SK-N-SH (cell line): ENCODE data around the gene SYDE1. TPM values are rescaled to one million over a fixed set of nuclear protein-coding genes. Genes with fewer than 3 reads are reported as not detected.

Experiments used
- CTCF ChIA-PET: fragments of 300-600, 350-600 bp; formaldehyde crosslinking; extraction: SDS; loops from one replicate; lab custom pipeline; 2021; lab: Yijun Ruan, JAX
- POLR2A ChIA-PET: fragments of 350-600 bp; sonication (Branson Sonifier 250); formaldehyde crosslinking; extraction: SDS; loops from one replicate; lab custom pipeline; 2020; ENCODE audit warnings: antibody characterized with exemption, inconsistent platforms; lab: Yijun Ruan, JAX
- DNase-seq: peaks from one replicate; pipeline ENCODE4 v3.0.0; 2012
- H2AFZ ChIP-seq: fragments of 200-600 bp; sonication (generic); 2 replicates; pipeline ENCODE4 v1.8.1; 2016; ENCODE audit warnings: antibody characterized with exemption, mild to moderate bottlenecking, low read depth
- H3F3A ChIP-seq: fragments of 200-600 bp; sonication (generic); replicated peaks from 2 replicates; pipeline ENCODE3; 2016; ENCODE audit warnings: antibody characterized with exemption, mild to moderate bottlenecking; ENCODE audit not compliant: insufficient read depth
- H3K27ac ChIP-seq, 2 experiments: fragments of 200-500 bp in 1 of 2; fragments of 200-600 bp in 1 of 2; sonication (Bioruptor generic) in 1 of 2; sonication (generic), shearing (Covaris generic) in 1 of 2; 2 replicates each; pipeline versions ENCODE4 v1.5.1 to v1.6.1; 2014 to 2016; ENCODE audit warnings: low read depth in 2 of 2, inconsistent platforms in 1 of 2, low read length in 1 of 2, mild to moderate bottlenecking in 1 of 2, mixed read lengths in 1 of 2
- H3K27me3 ChIP-seq: fragments of 200-600 bp; sonication (generic), shearing (Covaris generic); 2 replicates; pipeline ENCODE4 v1.6.1; 2016; ENCODE audit warnings: mixed run types; ENCODE audit not compliant: insufficient read depth
- H3K36me3 ChIP-seq, 2 experiments: fragments of 200-500 bp in 1 of 2; fragments of 200-600 bp in 1 of 2; sonication (Bioruptor generic) in 1 of 2; sonication (generic) in 1 of 2; replicated peaks in 1 of 2; 2 replicates each; pipeline versions ENCODE3 to v1.5.1; 2014 to 2016; ENCODE audit warnings: low read length in 1 of 2, mild to moderate bottlenecking in 1 of 2; ENCODE audit not compliant: insufficient read depth in 2 of 2, control insufficient read depth in 1 of 2
- H3K4me1 ChIP-seq, 2 experiments: fragments of 200-500 bp in 1 of 2; fragments of 200-600 bp in 1 of 2; sonication (Bioruptor generic) in 1 of 2; sonication (generic), shearing (Covaris generic) in 1 of 2; 2 replicates each; pipeline versions ENCODE4 v1.5.1 to v1.6.1; 2014 to 2016; ENCODE audit warnings: low read depth in 1 of 2, low read length in 1 of 2, mixed run types in 1 of 2; ENCODE audit not compliant: insufficient read depth in 2 of 2, control insufficient read depth in 1 of 2
- H3K4me2 ChIP-seq: fragments of 200-600 bp; sonication (generic), shearing (Covaris generic); 2 replicates; pipeline ENCODE4 v1.6.1; 2017; ENCODE audit warnings: mixed run types
- H3K4me3 ChIP-seq, 2 experiments: fragments of 200-500 bp in 1 of 2; fragments of 200-600 bp in 1 of 2; sonication (Bioruptor generic) in 1 of 2; sonication (generic), shearing (Covaris generic) in 1 of 2; 2 replicates each; pipeline versions ENCODE4 v1.5.1 to v1.8.1; 2014 to 2016; ENCODE audit warnings: low read depth in 2 of 2, inconsistent platforms in 1 of 2, low read length in 1 of 2, mild to moderate bottlenecking in 1 of 2, mixed read lengths in 1 of 2, moderate library complexity in 1 of 2
- H3K79me2 ChIP-seq: fragments of 200-600 bp; sonication (generic); 2 replicates; pipeline ENCODE4 v1.8.1; 2017; ENCODE audit warnings: mild to moderate bottlenecking; ENCODE audit not compliant: insufficient read depth
- H3K9ac ChIP-seq: fragments of 200-600 bp; sonication (generic); 2 replicates; pipeline ENCODE4 v1.6.1; 2017; ENCODE audit warnings: mixed run types
- H3K9me2 ChIP-seq: fragments of 200-600 bp; sonication (generic); 2 replicates; pipeline ENCODE4 v1.6.1; 2017; ENCODE audit warnings: mixed run types
- H3K9me3 ChIP-seq: fragments of 200-600 bp; sonication (generic); 2 replicates; pipeline ENCODE4 v1.6.1; 2017; ENCODE audit warnings: mixed run types, mild to moderate bottlenecking, moderate library complexity
- H4K20me1 ChIP-seq: fragments of 200-600 bp; sonication (generic); 2 replicates; pipeline ENCODE4 v1.6.1; 2017; ENCODE audit warnings: mild to moderate bottlenecking, mixed run types; ENCODE audit not compliant: insufficient read depth
- CHD2 ChIP-seq: fragments of 150-350 bp; IDR thresholded peaks from 2 replicates; pipeline ENCODE4 v1.6.1; 2018; ENCODE audit warnings: low read length; ENCODE audit not compliant: partially characterized antibody
- EP300 ChIP-seq, 2 experiments: IDR thresholded peaks; 2 replicates each; pipeline versions ENCODE4 v1.4.0 to v1.6.1; 2012; ENCODE audit warnings: borderline replicate concordance in 1 of 2, low read depth in 1 of 2, low read length in 1 of 2
- FOXM1 ChIP-seq: IDR thresholded peaks from 2 replicates; pipeline ENCODE4 v1.4.0; 2012; ENCODE audit warnings: low read depth, mild to moderate bottlenecking
- IRF3 ChIP-seq: fragments of 150-350 bp; IDR thresholded peaks from 2 replicates; pipeline ENCODE4 v1.6.1; 2016; ENCODE audit warnings: mild to moderate bottlenecking, low read depth, low read length
- MXI1 ChIP-seq: IDR thresholded peaks from 2 replicates; pipeline ENCODE4 v1.6.1; 2012; ENCODE audit warnings: mild to moderate bottlenecking, low read depth, low read length, improper control_type of control experiment
- NFIC ChIP-seq: IDR thresholded peaks from 2 replicates; pipeline ENCODE4 v1.4.0; 2012; ENCODE audit warnings: borderline replicate concordance
- PBX3 ChIP-seq: IDR thresholded peaks from 2 replicates; pipeline ENCODE4; 2012
- RAD21 ChIP-seq: IDR thresholded peaks from 2 replicates; pipeline ENCODE4 v1.6.1; 2012; ENCODE audit warnings: mild to moderate bottlenecking, low read length
- RCOR1 ChIP-seq: fragments of 150-350 bp; IDR thresholded peaks from 2 replicates; pipeline ENCODE4 v1.6.1; 2017; ENCODE audit warnings: antibody characterized with exemption, low read length
- RFX5 ChIP-seq: IDR thresholded peaks from 2 replicates; pipeline ENCODE4 v1.6.1; 2012; ENCODE audit warnings: mild to moderate bottlenecking, improper control_type of control experiment, low read length
- WGBS: methylation state at CpG from one replicate; pipeline ENCODE4 v1.1.6; 2017; ENCODE audit warnings: low lambda C conversion rate; 5-methylcytosine and 5-hydroxymethylcytosine counted together
- polyA plus RNA-seq, 3 experiments: library from polyadenylated mRNA; depleted of rRNA; stranded (reverse); fragments of >200 nt; gene quantifications; 2 replicates each; pipeline ENCODE4 v1.2.3, GENCODE V29; 2012
- TF ChIP-seq, protein P1 (sequence below): IDR thresholded peaks from 2 replicates; pipeline ENCODE4 v1.6.1; 2012; ENCODE audit warnings: mild to moderate bottlenecking, low read depth, low read length, moderate library complexity
- TF ChIP-seq, protein P2 (sequence below): IDR thresholded peaks from 2 replicates; pipeline ENCODE4 v1.4.0; 2012; ENCODE audit warnings: low read depth, borderline replicate concordance

SYDE1 gene
- polyA plus RNA-seq, 1 of the 3 experiments (the other 2 are of a cell fraction) = 44.1 TPM

DNA sequence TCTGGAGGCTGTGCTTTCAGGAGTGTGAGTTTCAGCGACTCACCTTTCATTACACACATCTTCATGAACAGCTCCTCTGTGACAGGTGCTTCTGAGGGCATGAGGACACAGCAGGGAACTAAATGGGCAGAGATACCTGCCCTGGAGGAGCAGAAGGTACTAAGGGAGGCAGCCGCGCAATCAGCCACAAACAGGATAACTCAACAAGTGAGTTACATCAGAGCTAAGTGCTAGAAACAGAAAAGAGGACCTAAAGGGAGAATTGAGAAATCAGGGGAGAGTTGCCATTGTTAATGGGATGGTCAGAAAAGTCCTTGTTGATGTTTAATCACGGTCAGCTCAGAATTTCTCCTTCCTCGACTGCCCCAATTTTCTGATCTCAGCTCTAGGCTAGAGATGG, 42.5 kb downstream of the SYDE1 start:
- Histone ChIP-seq H3K4me1 (no peaks in the 10 kb centered on the region), H3K4me2 (no peak overlapping the region), H3K79me2 (no peaks in the 10 kb centered on the region), H3K9me3 (no peaks in the 10 kb centered on the region), H3K27me3 (peaks cover 26% of the 10 kb centered on the region; the same call in 1 of the 2 replicates), H3K4me3 (no peak overlapping the region), H3K36me3 (no peaks in the 10 kb centered on the region), H3K27ac (no peak overlapping the region), H2AFZ (no peak overlapping the region), H3F3A (no peaks in the 10 kb centered on the region), H3K9ac (no peak overlapping the region), H3K9me2 (no peaks in the 10 kb centered on the region), H4K20me1 (no peaks in the 10 kb centered on the region)
- DNase-seq = no peak
- ChIA-PET POLR2A (no interaction called here), CTCF (interaction anchor here (0.8 to 7.4 kb wide), 10 partner anchors 9 to 59 kb away, joined by 3 to 105 read pairs (median 4); no protein-coding TSS in a partner anchor)
- WGBS = 29% methylated on average over 5 of the region's 5 CpGs
- TF ChIP-seq PBX3 = no peak
- no peak for TF ChIP-seq EP300 (IDR thresholded peaks at IDR 0.05; ENCODE audit: borderline replicate concordance in 1 of 2, low read depth in 1 of 2, low read length in 1 of 2)
- TF ChIP-seq, protein P1, sequence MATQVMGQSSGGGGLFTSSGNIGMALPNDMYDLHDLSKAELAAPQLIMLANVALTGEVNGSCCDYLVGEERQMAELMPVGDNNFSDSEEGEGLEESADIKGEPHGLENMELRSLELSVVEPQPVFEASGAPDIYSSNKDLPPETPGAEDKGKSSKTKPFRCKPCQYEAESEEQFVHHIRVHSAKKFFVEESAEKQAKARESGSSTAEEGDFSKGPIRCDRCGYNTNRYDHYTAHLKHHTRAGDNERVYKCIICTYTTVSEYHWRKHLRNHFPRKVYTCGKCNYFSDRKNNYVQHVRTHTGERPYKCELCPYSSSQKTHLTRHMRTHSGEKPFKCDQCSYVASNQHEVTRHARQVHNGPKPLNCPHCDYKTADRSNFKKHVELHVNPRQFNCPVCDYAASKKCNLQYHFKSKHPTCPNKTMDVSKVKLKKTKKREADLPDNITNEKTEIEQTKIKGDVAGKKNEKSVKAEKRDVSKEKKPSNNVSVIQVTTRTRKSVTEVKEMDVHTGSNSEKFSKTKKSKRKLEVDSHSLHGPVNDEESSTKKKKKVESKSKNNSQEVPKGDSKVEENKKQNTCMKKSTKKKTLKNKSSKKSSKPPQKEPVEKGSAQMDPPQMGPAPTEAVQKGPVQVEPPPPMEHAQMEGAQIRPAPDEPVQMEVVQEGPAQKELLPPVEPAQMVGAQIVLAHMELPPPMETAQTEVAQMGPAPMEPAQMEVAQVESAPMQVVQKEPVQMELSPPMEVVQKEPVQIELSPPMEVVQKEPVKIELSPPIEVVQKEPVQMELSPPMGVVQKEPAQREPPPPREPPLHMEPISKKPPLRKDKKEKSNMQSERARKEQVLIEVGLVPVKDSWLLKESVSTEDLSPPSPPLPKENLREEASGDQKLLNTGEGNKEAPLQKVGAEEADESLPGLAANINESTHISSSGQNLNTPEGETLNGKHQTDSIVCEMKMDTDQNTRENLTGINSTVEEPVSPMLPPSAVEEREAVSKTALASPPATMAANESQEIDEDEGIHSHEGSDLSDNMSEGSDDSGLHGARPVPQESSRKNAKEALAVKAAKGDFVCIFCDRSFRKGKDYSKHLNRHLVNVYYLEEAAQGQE = no peak
- TF ChIP-seq, protein P2, sequence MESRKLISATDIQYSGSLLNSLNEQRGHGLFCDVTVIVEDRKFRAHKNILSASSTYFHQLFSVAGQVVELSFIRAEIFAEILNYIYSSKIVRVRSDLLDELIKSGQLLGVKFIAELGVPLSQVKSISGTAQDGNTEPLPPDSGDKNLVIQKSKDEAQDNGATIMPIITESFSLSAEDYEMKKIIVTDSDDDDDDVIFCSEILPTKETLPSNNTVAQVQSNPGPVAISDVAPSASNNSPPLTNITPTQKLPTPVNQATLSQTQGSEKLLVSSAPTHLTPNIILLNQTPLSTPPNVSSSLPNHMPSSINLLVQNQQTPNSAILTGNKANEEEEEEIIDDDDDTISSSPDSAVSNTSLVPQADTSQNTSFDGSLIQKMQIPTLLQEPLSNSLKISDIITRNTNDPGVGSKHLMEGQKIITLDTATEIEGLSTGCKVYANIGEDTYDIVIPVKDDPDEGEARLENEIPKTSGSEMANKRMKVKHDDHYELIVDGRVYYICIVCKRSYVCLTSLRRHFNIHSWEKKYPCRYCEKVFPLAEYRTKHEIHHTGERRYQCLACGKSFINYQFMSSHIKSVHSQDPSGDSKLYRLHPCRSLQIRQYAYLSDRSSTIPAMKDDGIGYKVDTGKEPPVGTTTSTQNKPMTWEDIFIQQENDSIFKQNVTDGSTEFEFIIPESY = no peak
- TF ChIP-seq RAD21 = no peak
- TF ChIP-seq FOXM1 = no peak
- no peak for TF ChIP-seq IRF3
- TF ChIP-seq RCOR1 = no peak
- no peak for TF ChIP-seq NFIC
- no peak for TF ChIP-seq MXI1
- no peak for TF ChIP-seq RFX5
- no peak for TF ChIP-seq CHD2
